ENCODE results near the gene SPRYD3. TPM values are rescaled to one million over a fixed set of nuclear protein-coding genes. Genes with fewer than 3 reads are reported as not detected.
"Not testable (repeated sequence)": the region's sequence is repeated elsewhere in the genome, so short reads cannot be mapped to it uniquely, and the experiment has no call there.

Gene SPRYD3
- total RNA-seq, 1 donor from 2014 or later = 37.1 TPM

DNA sequence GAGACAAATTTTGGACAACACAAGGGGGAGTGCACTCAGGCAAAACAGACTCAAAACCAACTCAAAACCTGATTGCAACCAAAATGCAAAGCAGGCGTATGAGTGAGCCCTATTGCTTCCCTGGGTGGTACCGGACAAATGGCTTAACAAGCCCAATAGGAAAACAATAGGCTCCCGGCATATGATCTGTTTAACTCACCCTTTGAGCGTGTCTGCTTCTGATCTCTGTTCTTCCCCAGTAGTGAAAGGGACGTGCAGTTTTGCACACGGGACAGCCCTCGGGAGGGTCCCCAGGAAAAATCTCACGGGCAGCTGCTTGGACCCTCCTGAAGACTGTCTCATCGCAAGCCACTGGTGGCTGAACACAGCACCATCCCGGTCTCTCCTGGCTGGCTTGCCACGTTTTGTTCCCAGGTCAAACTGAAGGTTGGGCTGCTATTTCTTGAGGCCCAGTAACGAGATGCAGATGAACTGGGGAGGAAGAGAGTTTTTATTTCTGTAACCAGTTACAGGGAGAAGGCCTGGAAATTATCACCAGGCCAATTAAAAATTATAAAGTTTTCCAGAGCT is 34.0 kb upstream of the SPRYD3 start:
- TF ChIP-seq, protein P1, sequence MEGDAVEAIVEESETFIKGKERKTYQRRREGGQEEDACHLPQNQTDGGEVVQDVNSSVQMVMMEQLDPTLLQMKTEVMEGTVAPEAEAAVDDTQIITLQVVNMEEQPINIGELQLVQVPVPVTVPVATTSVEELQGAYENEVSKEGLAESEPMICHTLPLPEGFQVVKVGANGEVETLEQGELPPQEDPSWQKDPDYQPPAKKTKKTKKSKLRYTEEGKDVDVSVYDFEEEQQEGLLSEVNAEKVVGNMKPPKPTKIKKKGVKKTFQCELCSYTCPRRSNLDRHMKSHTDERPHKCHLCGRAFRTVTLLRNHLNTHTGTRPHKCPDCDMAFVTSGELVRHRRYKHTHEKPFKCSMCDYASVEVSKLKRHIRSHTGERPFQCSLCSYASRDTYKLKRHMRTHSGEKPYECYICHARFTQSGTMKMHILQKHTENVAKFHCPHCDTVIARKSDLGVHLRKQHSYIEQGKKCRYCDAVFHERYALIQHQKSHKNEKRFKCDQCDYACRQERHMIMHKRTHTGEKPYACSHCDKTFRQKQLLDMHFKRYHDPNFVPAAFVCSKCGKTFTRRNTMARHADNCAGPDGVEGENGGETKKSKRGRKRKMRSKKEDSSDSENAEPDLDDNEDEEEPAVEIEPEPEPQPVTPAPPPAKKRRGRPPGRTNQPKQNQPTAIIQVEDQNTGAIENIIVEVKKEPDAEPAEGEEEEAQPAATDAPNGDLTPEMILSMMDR (IDR thresholded peaks at IDR 0.05) = no peak
- Mint-ChIP-seq H3K36me3 (ENCODE audit: low read depth) (no peaks in the 10 kb centered on the region), H3K4me3 (ENCODE audit: unreplicated experiment) (no peak overlapping the region), H3K4me1 (ENCODE audit: low read depth) (peaks cover 13% of the 10 kb centered on the region), H3K9me3 (ENCODE audit: low read depth) (no peaks in the 10 kb centered on the region), H3K27me3 (ENCODE audit: low read depth) (no peaks in the 10 kb centered on the region), H3K27ac (ENCODE audit: unreplicated experiment) (no peak overlapping the region)
- no peak for DNase-seq (ENCODE audit: low spot score)

DNA sequence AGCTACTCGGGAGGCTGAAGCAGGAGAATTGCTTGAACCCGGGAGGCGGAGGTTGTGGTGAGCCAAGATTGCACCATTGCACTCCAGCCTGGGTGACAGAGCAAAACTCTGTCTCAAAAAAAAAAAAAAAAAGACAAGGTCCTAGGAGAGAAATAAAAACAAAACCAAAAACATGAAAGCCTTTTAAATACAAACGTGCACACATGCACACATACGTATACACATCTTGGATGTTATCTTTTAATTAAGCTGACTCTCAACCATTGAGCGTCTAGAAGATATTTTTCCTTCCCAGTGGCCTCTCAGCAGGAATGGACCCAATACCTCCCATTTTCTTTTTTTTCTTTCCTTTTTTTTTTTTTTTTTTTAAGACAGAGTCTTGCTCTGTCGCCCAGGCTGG is 33.2 kb upstream of the SPRYD3 start:
- not testable (repeated sequence) for H3K4me3 Mint-ChIP-seq (ENCODE audit: unreplicated experiment); DNase-seq (ENCODE audit: low spot score); H3K27ac Mint-ChIP-seq (ENCODE audit: unreplicated experiment); H3K9me3 Mint-ChIP-seq (ENCODE audit: low read depth); H3K36me3 Mint-ChIP-seq (ENCODE audit: low read depth); H3K27me3 Mint-ChIP-seq (ENCODE audit: low read depth)
- H3K4me1 Mint-ChIP-seq (ENCODE audit: low read depth) = peaks cover 11% of the 10 kb centered on the region

DNA sequence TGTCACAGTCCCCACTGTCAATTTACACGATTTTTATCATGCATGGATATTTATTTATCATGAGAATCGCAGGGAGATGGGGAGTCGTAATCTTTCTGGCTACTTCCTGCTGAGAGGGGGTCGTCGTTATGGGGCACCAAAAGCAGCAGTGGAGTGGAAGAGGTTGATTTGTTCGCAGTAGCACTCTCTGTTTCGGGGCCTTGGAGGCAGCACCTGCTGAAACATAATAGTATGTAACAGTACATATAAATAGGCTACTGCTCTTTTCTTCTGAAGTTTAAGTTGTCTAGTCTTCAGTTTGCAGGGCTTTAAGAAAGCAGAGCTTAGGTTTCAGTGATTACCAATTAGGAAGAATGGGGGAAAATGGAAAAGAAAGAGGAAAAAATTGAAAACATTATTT is 27.9 kb upstream of the SPRYD3 start:
- H3K36me3 Mint-ChIP-seq (ENCODE audit: low read depth) = no peaks in the 10 kb centered on the region
- no peaks in the 10 kb centered on the region for H3K9me3 Mint-ChIP-seq (ENCODE audit: low read depth)
- no peaks in the 10 kb centered on the region for H3K4me1 Mint-ChIP-seq (ENCODE audit: low read depth)
- no peak overlapping the region for H3K4me3 Mint-ChIP-seq (ENCODE audit: unreplicated experiment)
- no peak overlapping the region for H3K27ac Mint-ChIP-seq (ENCODE audit: unreplicated experiment)
- no peak for DNase-seq (ENCODE audit: low spot score)
- H3K27me3 Mint-ChIP-seq (ENCODE audit: low read depth) = no peaks in the 10 kb centered on the region
- TF ChIP-seq, protein P1 (IDR thresholded peaks at IDR 0.05) = no peak

DNA sequence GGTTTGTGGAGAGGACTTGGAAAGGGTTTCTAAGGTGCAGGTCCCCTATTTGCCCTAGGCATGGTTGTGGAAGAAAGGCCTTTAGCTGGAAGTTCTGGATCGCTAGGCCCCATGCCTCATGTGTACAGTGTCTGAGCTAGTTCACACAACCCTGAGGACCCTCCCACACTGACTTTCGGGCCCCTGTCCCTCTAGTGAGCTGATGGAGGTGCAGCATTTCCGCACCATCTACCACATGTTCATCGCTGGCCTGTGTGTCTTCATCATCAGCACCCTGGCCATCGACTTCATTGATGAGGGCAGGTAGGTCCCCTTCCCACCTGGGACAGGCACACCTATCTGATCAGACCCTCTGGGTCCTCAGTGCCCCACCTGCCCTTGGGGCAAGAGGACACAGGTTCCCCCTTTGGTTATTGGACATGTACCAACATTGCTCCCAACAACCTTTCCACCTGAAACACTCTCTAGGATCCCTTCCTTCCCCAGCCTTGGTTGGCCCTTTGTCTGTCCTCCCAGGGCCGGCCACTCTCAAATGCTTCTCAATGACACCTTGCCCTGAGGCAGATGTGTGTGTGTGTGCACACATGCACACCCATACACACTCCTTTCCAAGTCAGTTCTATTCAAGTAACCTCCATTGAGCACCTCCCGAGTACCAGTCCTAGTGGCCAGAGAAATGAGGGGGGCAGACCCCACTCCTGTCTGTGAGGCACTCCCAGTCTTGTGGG is 26.7 kb upstream of the SPRYD3 start:
- no peaks in the 10 kb centered on the region for H3K9me3 Mint-ChIP-seq (ENCODE audit: low read depth)
- no peaks in the 10 kb centered on the region for H3K27me3 Mint-ChIP-seq (ENCODE audit: low read depth)
- H3K36me3 Mint-ChIP-seq (ENCODE audit: low read depth) = no peaks in the 10 kb centered on the region
- H3K4me3 Mint-ChIP-seq (ENCODE audit: unreplicated experiment) = no peak overlapping the region
- no peak for DNase-seq (ENCODE audit: low spot score)
- TF ChIP-seq, protein P1 (IDR thresholded peaks at IDR 0.05) = no peak
- H3K27ac Mint-ChIP-seq (ENCODE audit: unreplicated experiment) = no peak overlapping the region
- H3K4me1 Mint-ChIP-seq (ENCODE audit: low read depth) = no peaks in the 10 kb centered on the region

DNA sequence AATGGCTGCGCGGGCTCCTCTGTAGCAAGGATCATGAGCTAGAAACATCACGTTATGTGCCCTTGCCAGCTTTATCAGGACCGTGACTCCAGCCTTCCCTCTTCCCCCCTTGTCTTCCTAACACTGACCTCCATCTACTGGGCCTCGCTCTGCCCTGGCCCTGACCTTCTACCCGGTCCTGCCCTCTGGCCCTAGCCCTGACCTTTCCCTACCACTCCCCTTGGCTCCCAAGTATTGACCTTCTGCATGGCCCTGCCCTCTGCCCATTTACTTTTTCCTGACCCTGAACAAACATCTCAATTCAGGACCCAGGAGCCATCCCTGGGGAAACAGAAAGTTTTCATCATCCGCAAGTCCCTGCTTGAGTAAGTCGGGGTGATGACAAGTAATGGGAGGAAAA is 26.1 kb upstream of the SPRYD3 start:
- H3K27me3 Mint-ChIP-seq (ENCODE audit: low read depth) = no peaks in the 10 kb centered on the region
- H3K36me3 Mint-ChIP-seq (ENCODE audit: low read depth) = no peaks in the 10 kb centered on the region
- no peaks in the 10 kb centered on the region for H3K9me3 Mint-ChIP-seq (ENCODE audit: low read depth)
- TF ChIP-seq, protein P1 (IDR thresholded peaks at IDR 0.05) = no peak
- no peaks in the 10 kb centered on the region for H3K4me1 Mint-ChIP-seq (ENCODE audit: low read depth)
- H3K4me3 Mint-ChIP-seq (ENCODE audit: unreplicated experiment) = no peak overlapping the region
- no peak for DNase-seq (ENCODE audit: low spot score)
- H3K27ac Mint-ChIP-seq (ENCODE audit: unreplicated experiment) = no peak overlapping the region

DNA sequence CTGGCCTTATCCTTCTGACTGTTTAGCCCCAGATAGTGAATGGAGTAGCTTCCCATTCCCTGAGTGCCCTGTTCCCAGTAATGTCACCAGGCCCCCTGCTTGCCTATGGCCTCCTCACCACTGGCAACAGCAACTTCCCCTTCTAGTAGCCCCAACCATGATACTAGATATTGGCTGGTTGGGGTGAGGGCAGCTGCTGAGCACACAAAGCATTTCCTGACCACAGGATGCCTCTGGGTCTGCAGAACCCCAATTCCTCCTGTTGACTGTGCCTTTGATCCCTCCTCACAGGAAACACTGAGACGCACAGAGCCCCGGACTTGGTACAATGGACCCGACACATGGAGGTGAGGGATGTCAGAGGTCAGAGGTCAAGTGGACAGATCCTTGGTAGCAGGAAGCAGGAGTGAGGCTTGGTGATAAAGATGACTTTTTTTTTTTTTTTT is 24.7 kb upstream of the SPRYD3 start:
- TF ChIP-seq, protein P1 (IDR thresholded peaks at IDR 0.05) = no peak
- Mint-ChIP-seq H3K27ac (ENCODE audit: unreplicated experiment) (no peak overlapping the region), H3K4me1 (ENCODE audit: low read depth) (peaks cover 6% of the 10 kb centered on the region), H3K36me3 (ENCODE audit: low read depth) (no peaks in the 10 kb centered on the region), H3K9me3 (ENCODE audit: low read depth) (no peaks in the 10 kb centered on the region), H3K4me3 (ENCODE audit: unreplicated experiment) (no peak overlapping the region), H3K27me3 (ENCODE audit: low read depth) (no peaks in the 10 kb centered on the region)
- DNase-seq (ENCODE audit: low spot score) = no peak

Measured in chondrocyte (in vitro differentiated cells).